H1 (cell line): Measurements from ENCODE around the gene RHOH. TPM values are rescaled to one million over a fixed set of nuclear protein-coding genes. Genes with fewer than 3 reads are reported as not detected.

Experiments used
- CTCF ChIA-PET: fragments of 300-600 bp; sonication (Branson Sonifier 250); formaldehyde crosslinking; loops from one replicate; lab custom pipeline; 2021; ENCODE audit not compliant: partially characterized antibody; lab: Charles Lee
- POLR2A ChIA-PET: fragments of 300-600 bp; sonication (Branson Sonifier 250); formaldehyde crosslinking; loops from one replicate; lab custom pipeline; 2021; ENCODE audit warnings: inconsistent platforms; ENCODE audit not compliant: partially characterized antibody; lab: Charles Lee
- DNase-seq, 2 experiments: peaks; one replicate each; pipeline versions ENCODE4 v3.0.0 to v3.0.0-alpha.2; 2010 to 2022; ENCODE audit warnings: low spot score in 2 of 2, low read depth in 1 of 2, mixed read lengths in 1 of 2
- FAIRE-seq: peaks from 2 replicates; lab custom pipeline; 2011; peaks lifted over from hg19 to GRCh38; lab: Jason Lieb, UNC
- H2AFZ ChIP-seq: 2 replicates; pipeline ENCODE4 v1.8.1; 2012; ENCODE audit warnings: low read length, inconsistent platforms
- H2AK5ac ChIP-seq: 2 replicates; pipeline ENCODE4 v1.6.1; 2013; ENCODE audit warnings: low read depth, low read length
- H2BK120ac ChIP-seq: replicated peaks from 2 replicates; pipeline ENCODE3; 2013; ENCODE audit warnings: low read depth, low read length, inconsistent platforms
- H2BK12ac ChIP-seq: 2 replicates; pipeline ENCODE4 v1.6.1; 2013; ENCODE audit warnings: low read depth, low read length
- H2BK15ac ChIP-seq: 2 replicates; pipeline ENCODE4 v1.6.1; 2013; ENCODE audit warnings: low read length
- H2BK20ac ChIP-seq: 2 replicates; pipeline ENCODE4 v1.6.1; 2013; ENCODE audit warnings: low read length
- H2BK5ac ChIP-seq: 2 replicates; pipeline ENCODE4 v1.6.1; 2013; ENCODE audit warnings: low read depth, low read length
- H3K14ac ChIP-seq: 2 replicates; pipeline ENCODE4 v1.6.1; 2013; ENCODE audit warnings: inconsistent platforms; ENCODE audit not compliant: insufficient read length
- H3K18ac ChIP-seq: 2 replicates; pipeline ENCODE4 v1.6.1; 2013; ENCODE audit warnings: low read length; ENCODE audit errors: extremely low read depth
- H3K23ac ChIP-seq: 2 replicates; pipeline ENCODE4 v1.6.1; 2013; ENCODE audit warnings: inconsistent platforms; ENCODE audit not compliant: insufficient read length
- H3K23me2 ChIP-seq: 2 replicates; pipeline ENCODE4 v1.6.1; 2013; ENCODE audit warnings: low read depth, low read length
- H3K27ac ChIP-seq: 2 replicates; pipeline ENCODE4 v1.6.1; 2011; ENCODE audit warnings: low read depth, low read length, inconsistent platforms
- H3K27me3 ChIP-seq, 4 experiments: replicated peaks in 1 of 4; 1 replicate in 1 of 4; 2 replicates in 3 of 4; pipeline versions ENCODE4 v1.6.1 to v1.8.1; 2011 to 2013; ENCODE audit warnings: low read length in 3 of 4, mild to moderate bottlenecking in 3 of 4, inconsistent platforms in 2 of 4, mixed read lengths in 2 of 4, moderate library complexity in 1 of 4; ENCODE audit not compliant: control insufficient read depth in 3 of 4, insufficient read depth in 3 of 4; ENCODE audit errors: extremely low read depth in 1 of 4
- H3K36me3 ChIP-seq, 4 experiments: 2 replicates each; pipeline versions ENCODE4 v1.6.1 to v1.8.1; 2011 to 2013; ENCODE audit warnings: mild to moderate bottlenecking in 4 of 4, low read length in 3 of 4, moderate library complexity in 2 of 4, control low read depth in 1 of 4, inconsistent platforms in 1 of 4; ENCODE audit not compliant: insufficient read depth in 4 of 4, control insufficient read depth in 2 of 4
- H3K4ac ChIP-seq: replicated peaks from 2 replicates; pipeline ENCODE3; 2013; ENCODE audit warnings: low read length, low read depth, mixed read lengths, inconsistent platforms; ENCODE audit not compliant: insufficient read length
- H3K4me1 ChIP-seq, 4 experiments: replicated peaks in 1 of 4; 1 replicate in 1 of 4; 2 replicates in 3 of 4; pipeline versions ENCODE4 v1.6.1 to v1.8.1; 2011 to 2013; ENCODE audit warnings: low read length in 3 of 4, inconsistent platforms in 2 of 4, mixed read lengths in 1 of 4; ENCODE audit not compliant: insufficient read depth in 4 of 4, control insufficient read depth in 3 of 4
- H3K4me2 ChIP-seq, 2 experiments: 2 replicates each; pipeline versions ENCODE4 v1.6.1 to v1.8.1; 2011 to 2013; ENCODE audit warnings: low read depth in 2 of 2, low read length in 2 of 2, control low read depth in 1 of 2, inconsistent platforms in 1 of 2, mild to moderate bottlenecking in 1 of 2; ENCODE audit not compliant: insufficient read depth in 1 of 2
- H3K4me3 ChIP-seq, 4 experiments: fragments of 200-600, 300-600 bp in 1 of 4; sonication (generic), shearing (Covaris generic), sonication (Bioruptor Twin) in 1 of 4; 2 replicates each; pipeline versions ENCODE4 v1.5.1 to v1.8.1; 2011 to 2016; ENCODE audit warnings: low read length in 4 of 4, low read depth in 3 of 4, control low read depth in 2 of 4, inconsistent platforms in 2 of 4, mild to moderate bottlenecking in 2 of 4, mixed read lengths in 1 of 4, moderate library complexity in 1 of 4; ENCODE audit not compliant: insufficient read depth in 2 of 4; ENCODE audit errors: extremely low read depth in 1 of 4
- H3K56ac ChIP-seq: replicated peaks from 2 replicates; pipeline ENCODE3; 2013; ENCODE audit warnings: low read depth, mild to moderate bottlenecking, mixed read lengths, low read length, inconsistent platforms; ENCODE audit not compliant: insufficient read length
- H3K79me1 ChIP-seq: 2 replicates; pipeline ENCODE4 v1.6.1; 2013; ENCODE audit warnings: low read depth, low read length, control low read depth
- H3K79me2 ChIP-seq, 2 experiments: 2 replicates each; pipeline versions ENCODE4 v1.6.1 to v1.8.1; 2012 to 2013; ENCODE audit warnings: low read length in 2 of 2, mild to moderate bottlenecking in 2 of 2, inconsistent platforms in 1 of 2; ENCODE audit not compliant: insufficient read depth in 2 of 2, control insufficient read depth in 1 of 2
- H3K9ac ChIP-seq, 4 experiments: replicated peaks in 1 of 4; 1 replicate in 1 of 4; 2 replicates in 3 of 4; pipeline versions ENCODE4 v1.6.1 to v1.8.1; 2011 to 2013; ENCODE audit warnings: low read depth in 3 of 4, low read length in 3 of 4, control low read depth in 2 of 4, mild to moderate bottlenecking in 2 of 4, moderate library complexity in 2 of 4, inconsistent platforms in 1 of 4; ENCODE audit errors: extremely low read depth in 1 of 4
- H3K9me3 ChIP-seq, 2 experiments: 2 replicates each; pipeline versions ENCODE4 v1.6.1 to v1.8.1; 2012 to 2013; ENCODE audit warnings: mild to moderate bottlenecking in 2 of 2, moderate library complexity in 2 of 2, control low read depth in 1 of 2, inconsistent platforms in 1 of 2, low read depth in 1 of 2, low read length in 1 of 2, mixed read lengths in 1 of 2; ENCODE audit not compliant: insufficient read depth in 2 of 2
- H4K20me1 ChIP-seq, 2 experiments: replicated peaks in 1 of 2; 2 replicates each; pipeline versions ENCODE3 to v1.8.1; 2011 to 2013; ENCODE audit warnings: inconsistent platforms in 2 of 2, low read length in 2 of 2, mild to moderate bottlenecking in 1 of 2; ENCODE audit not compliant: insufficient read depth in 2 of 2, control insufficient read depth in 1 of 2
- H4K5ac ChIP-seq: 2 replicates; pipeline ENCODE4 v1.6.1; 2013; ENCODE audit warnings: low read length, low read depth, mixed read lengths, inconsistent platforms; ENCODE audit not compliant: insufficient read length
- H4K8ac ChIP-seq: 2 replicates; pipeline ENCODE4 v1.8.0; 2013; ENCODE audit warnings: mild to moderate bottlenecking, moderate library complexity, low read length, inconsistent platforms; ENCODE audit not compliant: insufficient read depth; ENCODE audit errors: extremely low read depth
- H4K91ac ChIP-seq: replicated peaks from 2 replicates; pipeline ENCODE3; 2013; ENCODE audit warnings: low read length, mixed read lengths, inconsistent platforms; ENCODE audit not compliant: insufficient read length
- RBBP5 ChIP-seq: IDR thresholded peaks from 2 replicates; pipeline ENCODE4 v1.7.1; 2012; ENCODE audit warnings: low read depth, mild to moderate bottlenecking, inconsistent platforms, low read length, moderate library complexity, borderline replicate concordance
- WGBS, 2 experiments: shearing (Covaris generic) in 1 of 2; methylation state at CpG; one replicate each; pipeline versions ENCODE4 v1.1.6 to v1.1.7; 2013 to 2015; ENCODE audit warnings: low lambda C conversion rate in 2 of 2, mixed read lengths in 2 of 2, inconsistent platforms in 1 of 2, low coverage in 1 of 2, missing lambda C conversion rate in 1 of 2; ENCODE audit not compliant: insufficient replicate concordance in 2 of 2, insufficient coverage in 1 of 2, insufficient read length in 1 of 2; ENCODE audit errors: extremely low coverage in 1 of 2, missing lambda C conversion rate in 1 of 2; 5-methylcytosine and 5-hydroxymethylcytosine counted together
- polyA plus RNA-seq, 7 experiments: library from polyadenylated mRNA; depleted of rRNA in 3 of 7; stranded (reverse) in 5 of 7; unstranded in 2 of 7; fragments of >200 nt in 5 of 7; fragments of 200-250 nt in 2 of 7; gene quantifications; 1 replicate in 5 of 7; 2 replicates in 1 of 7; 4 replicates in 1 of 7; pipeline versions ENCODE4 v1.2.1 to v1.2.3, GENCODE V29; 2011 to 2013; ENCODE audit warnings: missing spikeins in 2 of 7, mixed read lengths in 2 of 7
- total RNA-seq: library from RNA; stranded (reverse); fragmentation: NEBNext Ultra II Directional; extraction: Animal tissue kit (Norgen Biotek cat#: 25700); gene quantifications from 2 replicates; pipeline ENCODE4 v1.2.1, GENCODE V29; 2021

Gene RHOH
- total and polyA plus RNA-seq, 2 of the 8 experiments (the other 6 are each of a cell fraction or from before 2014, with no cell fraction given) = 5.9 to 6.9 TPM

DNA sequence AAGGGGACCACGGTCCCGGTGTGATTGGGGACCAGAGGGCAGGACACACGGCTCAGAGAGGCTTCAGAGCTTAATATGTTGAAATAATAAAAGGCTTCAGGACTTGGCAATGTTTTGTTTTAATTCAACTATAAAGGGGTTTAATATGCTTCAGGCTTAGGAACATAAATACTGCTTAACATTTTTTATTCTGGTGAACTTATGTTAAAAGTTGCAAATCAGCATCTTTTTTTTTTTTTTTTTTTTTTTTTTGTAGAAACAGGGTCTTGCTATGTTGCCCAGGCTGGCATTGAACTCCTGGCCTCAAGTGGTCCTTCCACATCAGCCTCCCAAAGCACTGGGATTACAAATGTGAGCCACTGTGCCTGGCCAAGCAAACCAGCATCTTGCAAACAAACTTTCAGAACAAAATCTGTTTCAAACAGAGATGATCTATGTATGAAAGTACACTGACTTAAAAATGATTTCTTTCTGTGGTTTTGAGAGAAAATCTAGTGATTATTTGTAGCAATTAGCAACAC lies 37.7 kb downstream of the RHOH start:
- H3K27ac ChIP-seq = no peak overlapping the region
- TF ChIP-seq RBBP5 = no peak
- CTCF ChIA-PET = interaction anchor here (0.7 kb wide), 1 partner anchor 1221 kb away, joined by 3 read pairs; no protein-coding TSS in a partner anchor

More for the DNA sequence above, 37.7 kb downstream of the RHOH start:
- Histone ChIP-seq H2AFZ (no peak overlapping the region), H2BK5ac (no peak overlapping the region), H3K9ac (no peak overlapping the region), H2BK120ac (no peak overlapping the region), H3K4ac (no peak overlapping the region), H3K56ac (no peak overlapping the region), H4K20me1 (no peaks in the 10 kb centered on the region), H4K91ac (no peak overlapping the region), H3K4me2 (no peak overlapping the region), H4K5ac (no peak overlapping the region), H2BK20ac (no peak overlapping the region), H3K23me2 (no peaks in the 10 kb centered on the region), H4K8ac (no peak overlapping the region), H3K79me1 (no peaks in the 10 kb centered on the region; the same call in none of the 2 replicates), H3K23ac (no peak overlapping the region), H3K14ac (no peak overlapping the region), H3K27me3 (no peaks in the 10 kb centered on the region), H3K4me1 (peaks cover 0 to 3% (median 2%) of the 10 kb centered on the region in 4 experiments; a peak in 2 of 7 replicates), H3K79me2 (no peaks in the 10 kb centered on the region), H3K18ac (no peak overlapping the region), H3K9me3 (no peaks in the 10 kb centered on the region), H3K4me3 (no peak overlapping the region), H2BK15ac (no peak overlapping the region), H3K36me3 (no peaks in the 10 kb centered on the region), H2BK12ac (no peak overlapping the region), H2AK5ac (no peak overlapping the region)
- 96% methylated on average over 3 of the region's 3 CpGs; no CpG with 5 or more reads in 1 of the 2 experiments for WGBS, 2 experiments
- POLR2A ChIA-PET = no interaction called here
- no peak for FAIRE-seq
- DNase-seq = no peak
